Measurements from ENCODE around the gene FAM219B.

The FAM219B gene

DNA sequence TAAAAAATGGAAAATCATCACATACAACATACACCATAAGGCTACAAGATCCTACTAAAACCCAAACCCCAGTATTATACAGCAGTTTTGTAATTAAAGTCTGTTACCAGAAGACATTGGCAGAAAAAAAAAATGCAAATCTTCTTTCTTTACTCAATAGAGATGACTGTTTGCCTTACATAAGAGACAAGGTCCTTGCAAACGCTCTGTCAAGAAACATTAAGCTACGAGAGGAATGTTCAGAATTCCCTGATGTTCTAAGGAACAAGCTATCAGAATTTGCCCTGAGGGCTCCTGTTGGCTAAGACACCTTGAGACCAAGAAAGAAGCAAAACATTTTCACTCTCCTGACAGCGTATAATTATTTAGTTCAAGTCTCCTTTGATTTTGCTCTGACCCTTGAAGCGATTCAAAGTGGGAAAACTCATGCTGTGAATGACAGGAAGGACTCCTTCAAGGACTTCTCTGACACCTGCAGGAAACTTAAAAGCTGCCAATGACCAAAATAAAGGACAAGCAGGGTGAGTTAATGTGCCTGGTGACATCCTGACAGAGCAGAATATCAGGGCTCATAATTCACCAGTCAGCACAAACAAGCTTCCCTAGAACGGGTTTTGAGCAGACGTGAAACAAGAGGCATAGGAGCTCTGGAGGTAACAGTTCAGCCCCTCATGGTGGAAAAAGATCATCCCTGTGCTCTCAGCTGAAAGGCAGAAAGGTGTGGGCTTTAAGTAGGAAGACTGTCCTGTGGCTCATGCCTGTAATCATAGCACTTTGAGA, 36.0 kb downstream of the FAM219B start:
- no peak for DNase-seq

DNA sequence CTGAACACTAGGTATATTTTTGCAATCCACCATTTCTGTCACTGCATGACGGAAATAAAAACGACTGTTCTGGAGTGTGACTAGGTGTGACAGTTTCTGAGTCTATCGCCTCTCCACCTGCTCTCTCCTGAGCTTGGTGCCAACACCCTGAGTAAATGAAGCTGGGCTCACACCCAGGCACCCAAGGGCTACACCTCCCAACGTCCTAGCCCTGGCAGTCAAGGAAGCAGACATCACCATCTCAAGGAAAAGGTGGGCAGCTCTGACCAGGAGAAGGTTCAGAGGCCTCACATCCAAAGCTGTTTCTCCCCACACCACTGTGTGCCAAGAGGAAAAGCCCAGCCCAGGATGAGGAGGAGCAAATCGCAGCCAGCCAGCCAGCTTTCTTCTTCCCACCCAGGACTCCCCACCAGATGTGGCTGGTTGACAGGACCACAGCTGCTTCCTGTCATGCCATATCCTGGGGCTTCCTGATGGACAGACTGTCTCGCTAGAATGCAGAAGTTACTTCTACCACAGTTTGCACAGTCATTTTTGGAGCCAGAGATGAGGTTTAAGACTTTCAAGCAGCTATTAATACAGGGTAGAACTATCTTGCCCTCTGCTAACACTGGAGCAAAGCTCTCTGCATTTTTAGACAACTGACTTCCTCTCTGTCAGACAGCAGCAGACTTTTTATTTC, 36.8 kb downstream of the FAM219B start:
- DNase-seq: no peak

- DNase-seq: no peak
These were observed 37.3 kb downstream of the FAM219B start for GRCh38 chr15:74869372-74869725.

GRCh38 chr15:74868059-74868458, 38.6 kb downstream of the FAM219B start:
- DNase-seq: no peak

- DNase-seq: no peak
These were observed 39.1 kb downstream of the FAM219B start for GRCh38 chr15:74867466-74868038.

- no peak for DNase-seq
These were observed 40.6 kb downstream of the FAM219B start for GRCh38 chr15:74866090-74866489.

- no peak for DNase-seq
These were observed 41.3 kb downstream of the FAM219B start for GRCh38 chr15:74865316-74865715.

DNA sequence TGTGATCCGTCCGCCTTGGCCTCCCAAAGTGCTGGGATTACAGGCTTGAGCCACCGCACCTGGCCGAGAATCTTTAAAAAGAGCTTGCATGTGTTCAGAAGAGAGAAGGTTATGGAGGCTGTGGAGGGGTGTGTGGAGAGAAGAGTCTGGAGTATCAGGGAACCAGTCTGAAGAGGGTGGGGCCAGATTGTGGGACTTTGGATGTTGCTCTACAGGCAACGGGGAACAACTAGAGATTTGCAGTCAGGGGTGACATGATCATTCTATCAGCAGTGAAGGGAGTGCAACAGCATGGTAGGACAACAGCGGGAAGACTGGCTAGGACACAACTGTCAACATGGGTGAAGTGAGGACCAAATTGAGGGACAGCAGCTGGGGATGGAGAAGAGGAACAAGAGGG, 42.4 kb downstream of the FAM219B start:
- DNase-seq: no peak

DNA sequence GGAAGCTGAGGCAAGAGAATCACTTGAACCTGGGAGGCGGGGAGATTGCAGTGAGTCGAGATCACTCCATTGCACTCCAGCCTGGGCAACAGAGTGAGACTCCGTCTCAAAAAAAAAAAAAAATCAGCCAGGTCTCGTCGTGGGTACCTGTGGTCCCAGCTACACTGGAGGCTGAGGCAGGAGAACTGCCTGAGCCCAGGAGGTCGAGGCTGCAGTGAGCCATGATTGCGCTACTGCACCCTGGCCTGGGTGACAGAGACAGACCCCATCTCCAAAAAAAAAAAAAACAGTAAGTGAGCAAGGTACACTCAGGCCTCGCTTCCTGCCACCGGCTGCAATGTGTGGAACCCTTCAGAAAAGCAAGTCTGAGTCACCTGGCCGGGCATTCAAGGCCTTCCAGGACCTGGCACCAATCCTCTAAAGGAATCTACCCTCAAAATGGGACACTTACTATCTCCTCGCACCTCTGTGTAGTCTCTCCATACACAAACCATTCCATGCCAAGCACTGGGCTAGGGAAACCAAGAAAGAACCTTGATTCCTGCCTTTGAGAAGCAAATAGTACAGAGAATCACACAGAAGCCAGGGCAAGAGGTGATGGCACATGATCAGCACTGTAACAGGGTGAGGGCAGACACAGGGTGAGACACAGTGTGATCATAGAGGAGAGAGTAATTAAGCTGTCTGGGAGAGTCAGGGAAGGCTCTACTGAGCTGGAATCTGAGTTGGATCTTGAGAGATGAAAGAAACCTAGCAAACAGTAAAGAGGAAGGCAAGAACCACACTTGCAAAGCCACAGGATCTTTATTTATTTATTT, 43.2 kb downstream of the FAM219B start:
- no peak for DNase-seq

- DNase-seq: no peak
These were observed 48.3 kb downstream of the FAM219B start for GRCh38 chr15:74858369-74858740.

DNA sequence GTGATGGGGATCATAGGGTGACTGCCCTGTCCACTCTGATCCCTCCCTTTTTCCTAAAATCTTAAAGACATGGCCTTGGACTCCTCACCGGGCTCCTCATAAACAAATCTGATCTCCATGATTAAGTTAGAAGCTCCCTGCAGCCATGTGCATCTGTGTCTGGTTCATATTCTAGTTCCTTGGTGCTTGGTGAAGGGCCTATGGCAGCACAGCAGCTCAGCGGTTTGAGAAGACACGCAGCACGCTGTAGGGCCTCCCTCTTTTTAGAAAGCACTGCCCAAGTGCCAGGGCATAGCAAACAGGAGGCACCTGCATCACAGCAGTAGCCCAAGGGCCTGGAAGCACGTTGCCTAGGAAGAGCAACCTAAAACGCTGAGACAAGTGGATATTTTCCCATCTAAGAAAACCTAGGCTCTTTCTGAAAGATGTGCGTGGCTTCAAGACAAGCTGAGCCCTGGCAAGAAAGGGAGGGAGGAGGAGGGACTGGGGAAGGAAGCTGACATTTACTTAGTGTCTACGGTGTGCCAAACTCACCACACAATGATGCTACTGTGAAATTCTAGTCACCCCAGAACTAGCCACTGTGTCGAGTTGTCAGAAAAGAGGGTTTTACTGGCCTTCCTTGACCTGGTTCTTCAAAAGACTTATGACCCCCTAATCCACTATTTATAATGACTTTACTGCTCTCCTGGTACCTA, 48.8 kb downstream of the FAM219B start:
- DNase-seq: no peak

DNA sequence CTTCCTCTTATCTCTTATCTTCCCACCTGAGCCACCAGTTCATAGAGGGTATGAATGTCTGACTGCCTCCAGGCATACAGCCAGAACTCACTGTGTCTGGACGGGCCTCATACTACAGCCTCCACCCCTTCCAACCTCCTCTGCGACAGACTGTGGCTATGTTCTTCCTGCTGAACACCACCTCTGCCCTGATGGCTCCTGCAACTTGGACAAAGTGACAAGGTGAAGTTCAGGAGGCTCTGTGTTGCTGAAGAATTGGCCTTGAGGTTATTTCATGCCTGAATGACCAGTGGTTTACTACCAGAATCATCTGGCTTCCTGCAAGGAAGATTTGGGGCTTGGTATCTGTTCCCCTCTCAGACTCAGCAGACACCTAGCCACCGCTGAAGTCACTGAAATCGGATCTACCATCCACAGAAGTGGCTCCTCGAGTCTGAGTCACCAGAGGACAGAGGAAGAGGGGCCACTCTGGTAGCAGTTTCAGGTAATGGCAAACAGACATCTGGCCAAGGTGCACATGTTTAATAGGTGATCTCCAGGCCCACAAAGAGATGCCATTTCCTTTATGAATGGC, 49.5 kb downstream of the FAM219B start:
- DNase-seq: no peak

GRCh38 chr15:74856537-74856936, 50.1 kb downstream of the FAM219B start:
- no peak for DNase-seq

DNA sequence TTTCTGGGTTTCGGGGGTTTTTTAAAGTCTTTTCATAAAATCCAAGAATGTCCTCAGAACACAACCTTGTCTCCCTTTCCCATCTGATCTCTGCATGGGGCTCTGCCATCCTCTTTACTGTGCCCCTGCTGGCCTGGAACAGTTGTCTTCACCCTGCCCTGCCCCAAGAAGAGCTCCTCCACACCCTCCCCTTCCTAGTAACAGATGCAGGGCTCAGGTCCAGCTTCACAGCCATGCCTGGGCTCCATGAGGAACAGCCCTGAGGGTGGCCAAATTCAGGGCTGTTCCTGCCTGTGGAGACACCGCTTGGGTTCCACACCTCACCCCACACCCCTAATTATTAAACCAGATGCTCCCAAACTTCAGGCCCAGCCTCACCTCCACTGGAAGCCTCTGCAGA, 50.8 kb downstream of the FAM219B start:
- DNase-seq: no peak

DNA sequence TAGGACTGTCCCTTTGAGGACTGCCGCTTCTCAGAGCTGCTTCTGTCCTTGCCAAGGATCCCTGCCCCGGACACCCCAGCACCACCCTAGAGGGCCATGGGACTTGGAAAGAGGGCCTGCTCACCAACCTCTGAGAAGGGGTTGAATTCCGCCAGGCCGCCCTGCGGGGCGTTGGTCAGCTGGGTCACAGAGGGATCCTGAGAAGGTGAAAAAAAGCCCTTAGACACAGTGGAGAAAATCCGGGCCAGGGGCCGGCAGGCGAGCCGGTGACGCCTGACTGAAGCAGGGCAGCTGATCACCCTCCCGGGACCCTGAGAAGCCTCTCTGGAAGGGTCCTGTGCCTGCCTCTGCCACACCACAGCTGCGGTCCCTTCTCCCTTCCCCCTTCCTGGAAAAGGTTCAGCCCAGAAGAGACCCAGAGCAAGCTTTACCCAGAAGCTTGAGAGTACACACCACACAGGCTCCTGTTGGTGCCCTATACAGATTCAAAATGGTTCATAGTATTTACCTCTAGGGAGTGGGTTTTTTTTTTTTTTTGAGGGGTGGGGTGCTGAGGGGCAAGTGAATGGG, 52.1 kb downstream of the FAM219B start:
- no peak for DNase-seq

DNA sequence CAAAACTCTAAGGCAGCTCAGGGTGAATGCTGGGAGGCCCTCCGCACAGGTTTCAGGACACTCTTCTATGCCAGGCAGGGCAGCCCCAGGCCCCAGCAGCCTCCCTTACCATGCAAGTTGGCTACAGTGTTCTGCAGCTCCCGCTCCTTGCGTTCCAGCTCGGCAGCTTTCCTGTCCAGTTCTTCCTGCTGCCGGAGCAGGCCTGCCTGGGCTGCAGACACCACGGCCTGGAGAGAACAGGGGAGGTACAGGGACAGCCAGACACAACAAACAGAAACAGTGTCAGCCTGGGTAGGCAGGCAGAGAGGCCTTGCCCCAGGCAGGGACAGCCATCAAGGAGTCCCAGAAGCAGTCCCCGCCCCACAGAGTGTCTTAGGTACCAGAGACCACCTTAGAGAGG, 54.7 kb downstream of the FAM219B start:
- no peak for DNase-seq

- DNase-seq: no peak
These were observed 56.3 kb downstream of the FAM219B start for GRCh38 chr15:74850393-74850792.

Measured in NCI-H748 treated with DMSO at 0.1 percent for 48 hours (cell line).